Body of pancreas (tissue), 4 donors: ENCODE results near the gene ADCY9. TPM values are rescaled to one million over a fixed set of nuclear protein-coding genes. Genes with fewer than 3 reads are reported as not detected.

Experiments
- ATAC-seq: fragments of 150-250 bp; one replicate; pipeline ENCODE4 v1.9.1; 2016
- DNase-seq, 4 donors: peaks; one replicate each; pipeline ENCODE4 v3.0.0-alpha.2; 2019
- H3K27ac ChIP-seq, 4 donors: fragments of 200-600 bp; sonication (generic); 1 replicate in 3 of 4; 2 replicates in 1 of 4; pipeline versions ENCODE4 v1.5.1 to v1.6.1; 2016 to 2019; ENCODE audit warnings: mild to moderate bottlenecking in 1 of 4, mixed read lengths in 1 of 4, moderate library complexity in 1 of 4
- H3K27me3 ChIP-seq, 2 donors: fragments of 200-600 bp; sonication (generic); one replicate each; pipeline ENCODE4 v1.6.0; 2016; ENCODE audit warnings: mild to moderate bottlenecking in 1 of 2
- H3K36me3 ChIP-seq, 2 donors: fragments of 200-600 bp; sonication (generic); replicated peaks in 1 of 2; 2 replicates each; pipeline ENCODE4 v1.5.1; 2016; ENCODE audit warnings: low read depth in 2 of 2; ENCODE audit not compliant: insufficient read depth in 1 of 2
- H3K4me1 ChIP-seq: fragments of 200-600 bp; sonication (generic); one replicate; pipeline ENCODE4 v1.6.0; 2016
- H3K4me3 ChIP-seq, 2 donors: fragments of 200-600 bp; sonication (generic); 1 replicate in 1 of 2; 2 replicates in 1 of 2; pipeline ENCODE4 v1.5.1; 2016 to 2019
- H3K9me3 ChIP-seq, 3 donors: fragments of 200-600 bp; sonication (generic); 1 replicate in 2 of 3; 2 replicates in 1 of 3; pipeline ENCODE4 v1.5.1; 2016
- CTCF ChIP-seq, 7 experiments: fragments of 450-650 bp in 4 of 7; fragments of 200-600 bp in 3 of 7; sonication (generic) in 3 of 7; IDR thresholded peaks; one replicate each; pipeline ENCODE4 v1.5.1; 2016 to 2019; ENCODE audit warnings: antibody characterized with exemption in 7 of 7
- POLR2A ChIP-seq, 3 donors: fragments of 450-650 bp; IDR thresholded peaks; one replicate each; pipeline ENCODE4 v1.6.1; 2016; ENCODE audit warnings: antibody characterized with exemption in 3 of 3, mild to moderate bottlenecking in 2 of 3
- WGBS, 2 donors: methylation state at CpG; one replicate each; pipeline ENCODE4 v1.1.5; 2017; 5-methylcytosine and 5-hydroxymethylcytosine counted together
- intact Hi-C: fragments of 100-400 bp; cut with DNase I; formaldehyde crosslinking; loops from one replicate; pipeline ENCODE4 v1.15.1; 2023
- total RNA-seq, 2 donors: library from RNA; depleted of rRNA; stranded (reverse); fragments of >200 nt; gene quantifications; one replicate each; pipeline ENCODE4 v1.1.0, GENCODE V29; 2016

Gene ADCY9
- total RNA-seq, 2 donors from 2014 or later: 22.4 to 29.1 TPM

GRCh38 chr16:4111748-4112696, 4.2 kb downstream of the ADCY9 start:
- peak overlapping the region in 3 of 4 donors; percentile 9 to 42 (median 37) for H3K27ac ChIP-seq
- 14 to 16% methylated on average over 16 of the region's 16 CpGs for WGBS, 2 donors
- no peaks in the 10 kb centered on the region for H3K9me3 ChIP-seq
- peak overlapping the region in 1 of 2 donors; percentile 9 for H3K4me3 ChIP-seq
- DNase-seq (no peak), ATAC-seq (no peak)
- H3K27me3 ChIP-seq: no peaks in the 10 kb centered on the region
- H3K36me3 ChIP-seq: no peaks in the 10 kb centered on the region
- TF ChIP-seq POLR2A (IDR thresholded peaks at IDR 0.05) (no peak), CTCF (IDR thresholded peaks at IDR 0.05) (no peak)
- peaks cover 59% of the 10 kb centered on the region for H3K4me1 ChIP-seq
- intact Hi-C loops: loop anchor here (10.0 kb wide), 1 partner anchor 127 kb away; no protein-coding TSS in a partner anchor

- DNase-seq: no peak
- Histone ChIP-seq H3K4me3 (no peak overlapping the region), H3K27ac (peak overlapping the region in 1 of 4 donors; percentile 42), H3K36me3 (no peaks in the 10 kb centered on the region), H3K9me3 (no peaks in the 10 kb centered on the region), H3K4me1 (peaks cover 64% of the 10 kb centered on the region), H3K27me3 (no peaks in the 10 kb centered on the region)
- intact Hi-C loops: loop anchor here (10.0 kb wide), 1 partner anchor 126 kb away; no protein-coding TSS in a partner anchor
- ATAC-seq: no peak
- 79 to 86% methylated on average over 13 of the region's 14 CpGs for WGBS, 2 donors
- TF ChIP-seq POLR2A (IDR thresholded peaks at IDR 0.05) (no peak), CTCF (IDR thresholded peaks at IDR 0.05) (no peak)
Observed at GRCh38 chr16:4110680-4111079, 5.6 kb downstream of the ADCY9 start.

GRCh38 chr16:4110065-4110464, 6.2 kb downstream of the ADCY9 start:
- no peak for DNase-seq
- Histone ChIP-seq H3K27me3 (no peaks in the 10 kb centered on the region), H3K4me3 (no peak overlapping the region), H3K4me1 (peaks cover 62% of the 10 kb centered on the region), H3K36me3 (no peaks in the 10 kb centered on the region), H3K9me3 (no peaks in the 10 kb centered on the region), H3K27ac (peak overlapping the region in 3 of 4 donors; percentile 29 to 65 (median 60))
- intact Hi-C loops: loop anchor here (10.0 kb wide), 1 partner anchor 125 kb away; no protein-coding TSS in a partner anchor
- TF ChIP-seq POLR2A (IDR thresholded peaks at IDR 0.05): no peak
- TF ChIP-seq CTCF (IDR thresholded peaks at IDR 0.05): no peak
- WGBS, 2 donors: 91 to 94% methylated on average over 13 of the region's 13 CpGs
- ATAC-seq: no peak

GRCh38 chr16:4109250-4109736, 6.9 kb downstream of the ADCY9 start:
- 43 to 51% methylated on average over 11 of the region's 11 CpGs for WGBS, 2 donors
- intact Hi-C loops: no loop called here
- DNase-seq (peak in 2 of 4 donors; percentile 25 to 46), ATAC-seq (peak; percentile 40)
- Histone ChIP-seq H3K9me3 (no peaks in the 10 kb centered on the region), H3K27ac (peak overlapping the region in 3 of 4 donors; percentile 29 to 65 (median 60)), H3K27me3 (no peaks in the 10 kb centered on the region), H3K4me1 (peaks cover 55% of the 10 kb centered on the region), H3K4me3 (no peak overlapping the region), H3K36me3 (no peaks in the 10 kb centered on the region)
- TF ChIP-seq CTCF (IDR thresholded peaks at IDR 0.05) (no peak), POLR2A (IDR thresholded peaks at IDR 0.05) (no peak)
